ENCODE data around the gene MYCBP2. TPM values are rescaled to one million over a fixed set of nuclear protein-coding genes. Genes with fewer than 3 reads are reported as not detected.

The MYCBP2 gene
- total RNA-seq, 1 experiment from 2014 or later, result 53.3 TPM

DNA sequence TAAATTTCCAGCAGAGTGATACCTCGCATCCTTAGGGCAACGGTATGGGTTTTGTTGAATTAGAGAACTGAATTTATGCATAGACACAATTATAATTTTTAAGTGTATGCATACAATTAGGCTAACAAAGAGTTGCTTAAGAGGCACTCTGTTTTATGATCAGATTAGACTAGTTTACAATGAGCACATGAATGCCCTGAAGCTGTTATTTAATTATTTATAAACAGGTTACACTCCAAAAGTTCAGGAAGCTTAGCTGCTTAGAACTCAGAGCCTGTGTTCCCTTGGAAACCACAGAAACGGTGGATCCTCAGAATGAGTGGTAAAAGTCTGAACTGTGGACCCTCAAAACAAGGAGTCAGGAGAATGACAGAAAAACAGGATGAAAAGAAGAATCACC, 227.5 kb downstream of the MYCBP2 start:
- no TSS peak for BruUV-seq (replicated peaks)
- Histone ChIP-seq H3K4me1 (ENCODE audit: insufficient read depth, low read length) (no peaks in the 10 kb centered on the region), H3K36me3 (ENCODE audit: low read depth, low read length) (peaks cover 5% of the 10 kb centered on the region; the same call in 1 of the 2 replicates), H3K79me2 (ENCODE audit: low read length) (no peaks in the 10 kb centered on the region), H3K4me3 (ENCODE audit: low read length) (no peak overlapping the region), H3K9me2 (replicated peaks; ENCODE audit: low read length) (no peaks in the 10 kb centered on the region), H2AFZ (ENCODE audit: low read length) (no peak overlapping the region), H4K20me1 (ENCODE audit: low read length) (no peaks in the 10 kb centered on the region), H3K9ac (ENCODE audit: low read length) (no peak overlapping the region), H3K27me3 (ENCODE audit: low read length) (no peaks in the 10 kb centered on the region), H3F3A (ENCODE audit: low read length, unreplicated experiment) (no peaks in the 10 kb centered on the region), H3K4me2 (ENCODE audit: low read length) (no peak overlapping the region), H3K9me3 (ENCODE audit: low read length) (no peaks in the 10 kb centered on the region), H3K27ac (ENCODE audit: low read length) (no peak overlapping the region)
- no peak for ATAC-seq
- no peak for DNase-seq
- TF ChIP-seq EZH2phosphoT487 (IDR thresholded peaks at IDR 0.05; ENCODE audit: borderline replicate concordance, low read length), result no peak
- intact Hi-C loops (cut with micrococcal nuclease), result no loop called here
- POLR2A ChIA-PET (ENCODE audit: unreplicated experiment), result no interaction called here
- CTCF ChIA-PET, result no interaction called here

DNA sequence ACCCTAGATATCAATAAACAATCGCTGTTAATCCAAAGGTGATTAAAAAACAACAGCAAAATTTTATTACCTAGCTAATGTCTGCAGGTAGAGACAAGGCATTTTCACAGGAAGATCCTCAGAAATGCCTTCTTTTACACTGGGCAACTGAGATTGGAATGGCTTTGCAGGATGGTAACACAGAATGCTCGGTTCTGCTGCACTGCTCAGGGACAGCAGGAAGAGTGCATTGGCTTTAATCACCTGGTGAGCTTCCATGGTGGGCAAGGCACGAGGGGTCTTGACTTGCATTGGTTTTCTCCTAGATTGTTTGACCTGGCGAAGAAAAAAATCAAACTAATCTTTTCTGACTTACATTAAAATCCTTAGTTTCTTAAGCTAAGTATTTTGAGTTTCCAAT, 231.6 kb downstream of the MYCBP2 start:
- H3K9ac ChIP-seq (ENCODE audit: low read length), result no peak overlapping the region
- ATAC-seq (no peak), DNase-seq (no peak)
- H3K36me3 ChIP-seq (ENCODE audit: low read depth, low read length), result peaks cover 5% of the 10 kb centered on the region; the same call in 1 of the 2 replicates
- ChIA-PET CTCF (no interaction called here), POLR2A (ENCODE audit: unreplicated experiment) (no interaction called here)
- H3K4me1 ChIP-seq (ENCODE audit: insufficient read depth, low read length), result no peaks in the 10 kb centered on the region
- no TSS peak for BruUV-seq (replicated peaks)
- no peak overlapping the region for H3K27ac ChIP-seq (ENCODE audit: low read length)
- no peak overlapping the region for H3K4me2 ChIP-seq (ENCODE audit: low read length)
- no peaks in the 10 kb centered on the region for H3K79me2 ChIP-seq (ENCODE audit: low read length)
- H2AFZ ChIP-seq (ENCODE audit: low read length), result no peak overlapping the region
- TF ChIP-seq, protein P1, sequence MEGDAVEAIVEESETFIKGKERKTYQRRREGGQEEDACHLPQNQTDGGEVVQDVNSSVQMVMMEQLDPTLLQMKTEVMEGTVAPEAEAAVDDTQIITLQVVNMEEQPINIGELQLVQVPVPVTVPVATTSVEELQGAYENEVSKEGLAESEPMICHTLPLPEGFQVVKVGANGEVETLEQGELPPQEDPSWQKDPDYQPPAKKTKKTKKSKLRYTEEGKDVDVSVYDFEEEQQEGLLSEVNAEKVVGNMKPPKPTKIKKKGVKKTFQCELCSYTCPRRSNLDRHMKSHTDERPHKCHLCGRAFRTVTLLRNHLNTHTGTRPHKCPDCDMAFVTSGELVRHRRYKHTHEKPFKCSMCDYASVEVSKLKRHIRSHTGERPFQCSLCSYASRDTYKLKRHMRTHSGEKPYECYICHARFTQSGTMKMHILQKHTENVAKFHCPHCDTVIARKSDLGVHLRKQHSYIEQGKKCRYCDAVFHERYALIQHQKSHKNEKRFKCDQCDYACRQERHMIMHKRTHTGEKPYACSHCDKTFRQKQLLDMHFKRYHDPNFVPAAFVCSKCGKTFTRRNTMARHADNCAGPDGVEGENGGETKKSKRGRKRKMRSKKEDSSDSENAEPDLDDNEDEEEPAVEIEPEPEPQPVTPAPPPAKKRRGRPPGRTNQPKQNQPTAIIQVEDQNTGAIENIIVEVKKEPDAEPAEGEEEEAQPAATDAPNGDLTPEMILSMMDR (conservative IDR thresholded peaks at IDR 0.05; ENCODE audit: low read depth, low read length), result no peak
- TF ChIP-seq EZH2 (IDR thresholded peaks at IDR 0.05; ENCODE audit: low read length, unreplicated experiment) (no peak), EZH2phosphoT487 (IDR thresholded peaks at IDR 0.05; ENCODE audit: borderline replicate concordance, low read length) (no peak)
- H3K9me2 ChIP-seq (replicated peaks; ENCODE audit: low read length), result no peaks in the 10 kb centered on the region
- no peaks in the 10 kb centered on the region for H3K27me3 ChIP-seq (ENCODE audit: low read length)
- intact Hi-C loops (cut with micrococcal nuclease), result no loop called here
- no peaks in the 10 kb centered on the region for H3K9me3 ChIP-seq (ENCODE audit: low read length)
- no peak overlapping the region for H3K4me3 ChIP-seq (ENCODE audit: low read length)
- H4K20me1 ChIP-seq (ENCODE audit: low read length), result no peaks in the 10 kb centered on the region
- H3F3A ChIP-seq (ENCODE audit: low read length, unreplicated experiment), result no peaks in the 10 kb centered on the region

DNA sequence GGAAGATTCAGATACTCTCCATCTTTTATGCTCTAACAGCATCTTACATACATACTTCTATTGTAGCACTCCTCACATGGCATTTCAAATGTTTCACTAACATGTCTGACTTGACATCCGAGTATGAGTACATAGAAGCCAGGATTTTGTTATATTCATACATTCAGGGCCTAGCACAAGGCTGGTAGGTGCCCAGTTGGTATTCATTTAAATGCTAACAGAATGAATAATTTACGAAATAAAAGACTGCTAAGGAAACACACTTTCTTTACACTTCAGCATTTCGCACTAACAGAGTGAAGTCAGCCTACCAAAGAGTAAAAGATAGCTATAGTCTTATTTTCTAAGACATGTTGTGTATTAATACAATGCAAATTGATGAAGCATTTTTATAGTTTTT, 232.1 kb downstream of the MYCBP2 start:
- TF ChIP-seq EZH2 (IDR thresholded peaks at IDR 0.05; ENCODE audit: low read length, unreplicated experiment), result no peak
- no peak for ATAC-seq
- Histone ChIP-seq H4K20me1 (ENCODE audit: low read length) (no peaks in the 10 kb centered on the region), H3K9ac (ENCODE audit: low read length) (no peak overlapping the region), H3K4me3 (ENCODE audit: low read length) (no peak overlapping the region), H3K9me3 (ENCODE audit: low read length) (no peaks in the 10 kb centered on the region), H3K36me3 (ENCODE audit: low read depth, low read length) (peaks cover 5% of the 10 kb centered on the region; the same call in 1 of the 2 replicates), H3K79me2 (ENCODE audit: low read length) (no peaks in the 10 kb centered on the region), H2AFZ (ENCODE audit: low read length) (no peak overlapping the region), H3K4me2 (ENCODE audit: low read length) (no peak overlapping the region), H3F3A (ENCODE audit: low read length, unreplicated experiment) (no peaks in the 10 kb centered on the region), H3K27me3 (ENCODE audit: low read length) (no peaks in the 10 kb centered on the region), H3K9me2 (replicated peaks; ENCODE audit: low read length) (no peaks in the 10 kb centered on the region), H3K4me1 (ENCODE audit: insufficient read depth, low read length) (no peaks in the 10 kb centered on the region), H3K27ac (ENCODE audit: low read length) (no peak overlapping the region)
- intact Hi-C loops (cut with micrococcal nuclease), result no loop called here
- CTCF ChIA-PET, result no interaction called here
- BruUV-seq (replicated peaks), result no TSS peak
- POLR2A ChIA-PET (ENCODE audit: unreplicated experiment), result no interaction called here
- no peak for DNase-seq

DNA sequence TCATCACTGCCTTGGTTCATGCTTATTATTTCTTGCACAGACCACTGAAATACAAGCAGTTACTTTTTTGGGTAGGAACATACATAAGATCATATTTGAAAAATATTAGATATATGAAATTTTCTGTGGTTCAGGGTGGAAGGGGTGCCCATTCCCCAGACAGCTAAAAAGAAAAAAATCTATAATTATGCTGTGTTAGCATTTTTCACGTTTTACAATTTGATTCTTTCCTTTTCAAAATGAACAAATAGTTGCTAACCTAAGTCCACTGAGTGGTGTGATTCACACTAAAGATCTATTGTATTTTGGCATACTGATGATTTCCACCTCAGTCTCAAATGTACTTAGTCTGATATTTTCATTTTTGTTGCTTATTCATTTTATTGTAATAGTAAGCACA, 233.2 kb downstream of the MYCBP2 start:
- intact Hi-C loops (cut with micrococcal nuclease), result no loop called here
- no peak overlapping the region for H3K4me2 ChIP-seq (ENCODE audit: low read length)
- TF ChIP-seq, protein P1 (conservative IDR thresholded peaks at IDR 0.05; ENCODE audit: low read depth, low read length), result no peak
- no peak for TF ChIP-seq EZH2 (IDR thresholded peaks at IDR 0.05; ENCODE audit: low read length, unreplicated experiment)
- TF ChIP-seq EZH2phosphoT487 (IDR thresholded peaks at IDR 0.05; ENCODE audit: borderline replicate concordance, low read length), result no peak
- no peak overlapping the region for H2AFZ ChIP-seq (ENCODE audit: low read length)
- ChIA-PET POLR2A (ENCODE audit: unreplicated experiment) (no interaction called here), CTCF (no interaction called here)
- no TSS peak for BruUV-seq (replicated peaks)
- ATAC-seq, result no peak
- H3K36me3 ChIP-seq (ENCODE audit: low read depth, low read length), result peaks cover 4% of the 10 kb centered on the region; the same call in 1 of the 2 replicates
- no peaks in the 10 kb centered on the region for H3K4me1 ChIP-seq (ENCODE audit: insufficient read depth, low read length)
- H3K9me2 ChIP-seq (replicated peaks; ENCODE audit: low read length), result no peaks in the 10 kb centered on the region
- no peaks in the 10 kb centered on the region for H4K20me1 ChIP-seq (ENCODE audit: low read length)
- no peak overlapping the region for H3K27ac ChIP-seq (ENCODE audit: low read length)
- H3K9me3 ChIP-seq (ENCODE audit: low read length), result no peaks in the 10 kb centered on the region
- H3K9ac ChIP-seq (ENCODE audit: low read length), result no peak overlapping the region
- no peaks in the 10 kb centered on the region for H3F3A ChIP-seq (ENCODE audit: low read length, unreplicated experiment)
- no peak overlapping the region for H3K4me3 ChIP-seq (ENCODE audit: low read length)
- DNase-seq, result no peak
- no peaks in the 10 kb centered on the region for H3K27me3 ChIP-seq (ENCODE audit: low read length)
- no peaks in the 10 kb centered on the region for H3K79me2 ChIP-seq (ENCODE audit: low read length)
